SK-N-SH (cell line): ENCODE measurements around the gene LAMA4. TPM values are rescaled to one million over a fixed set of nuclear protein-coding genes. Genes with fewer than 3 reads are reported as not detected.

Source experiments
- CTCF ChIA-PET: fragments of 300-600, 350-600 bp; formaldehyde crosslinking; extraction: SDS; loops from one replicate; lab custom pipeline; 2021; lab: Yijun Ruan, JAX
- POLR2A ChIA-PET: fragments of 350-600 bp; sonication (Branson Sonifier 250); formaldehyde crosslinking; extraction: SDS; loops from one replicate; lab custom pipeline; 2020; ENCODE audit warnings: antibody characterized with exemption, inconsistent platforms; lab: Yijun Ruan, JAX
- DNase-seq: peaks from one replicate; pipeline ENCODE4 v3.0.0; 2012
- H2AFZ ChIP-seq: fragments of 200-600 bp; sonication (generic); 2 replicates; pipeline ENCODE4 v1.8.1; 2016; ENCODE audit warnings: antibody characterized with exemption, mild to moderate bottlenecking, low read depth
- H3F3A ChIP-seq: fragments of 200-600 bp; sonication (generic); replicated peaks from 2 replicates; pipeline ENCODE3; 2016; ENCODE audit warnings: antibody characterized with exemption, mild to moderate bottlenecking; ENCODE audit not compliant: insufficient read depth
- H3K27ac ChIP-seq, 2 experiments: fragments of 200-500 bp in 1 of 2; fragments of 200-600 bp in 1 of 2; sonication (Bioruptor generic) in 1 of 2; sonication (generic), shearing (Covaris generic) in 1 of 2; 2 replicates each; pipeline versions ENCODE4 v1.5.1 to v1.6.1; 2014 to 2016; ENCODE audit warnings: low read depth in 2 of 2, inconsistent platforms in 1 of 2, low read length in 1 of 2, mild to moderate bottlenecking in 1 of 2, mixed read lengths in 1 of 2
- H3K27me3 ChIP-seq: fragments of 200-600 bp; sonication (generic), shearing (Covaris generic); 2 replicates; pipeline ENCODE4 v1.6.1; 2016; ENCODE audit warnings: mixed run types; ENCODE audit not compliant: insufficient read depth
- H3K36me3 ChIP-seq, 2 experiments: fragments of 200-500 bp in 1 of 2; fragments of 200-600 bp in 1 of 2; sonication (Bioruptor generic) in 1 of 2; sonication (generic) in 1 of 2; replicated peaks in 1 of 2; 2 replicates each; pipeline versions ENCODE3 to v1.5.1; 2014 to 2016; ENCODE audit warnings: low read length in 1 of 2, mild to moderate bottlenecking in 1 of 2; ENCODE audit not compliant: insufficient read depth in 2 of 2, control insufficient read depth in 1 of 2
- H3K4me1 ChIP-seq, 2 experiments: fragments of 200-500 bp in 1 of 2; fragments of 200-600 bp in 1 of 2; sonication (Bioruptor generic) in 1 of 2; sonication (generic), shearing (Covaris generic) in 1 of 2; 2 replicates each; pipeline versions ENCODE4 v1.5.1 to v1.6.1; 2014 to 2016; ENCODE audit warnings: low read depth in 1 of 2, low read length in 1 of 2, mixed run types in 1 of 2; ENCODE audit not compliant: insufficient read depth in 2 of 2, control insufficient read depth in 1 of 2
- H3K4me2 ChIP-seq: fragments of 200-600 bp; sonication (generic), shearing (Covaris generic); 2 replicates; pipeline ENCODE4 v1.6.1; 2017; ENCODE audit warnings: mixed run types
- H3K4me3 ChIP-seq, 2 experiments: fragments of 200-500 bp in 1 of 2; fragments of 200-600 bp in 1 of 2; sonication (Bioruptor generic) in 1 of 2; sonication (generic), shearing (Covaris generic) in 1 of 2; 2 replicates each; pipeline versions ENCODE4 v1.5.1 to v1.8.1; 2014 to 2016; ENCODE audit warnings: low read depth in 2 of 2, inconsistent platforms in 1 of 2, low read length in 1 of 2, mild to moderate bottlenecking in 1 of 2, mixed read lengths in 1 of 2, moderate library complexity in 1 of 2
- H3K79me2 ChIP-seq: fragments of 200-600 bp; sonication (generic); 2 replicates; pipeline ENCODE4 v1.8.1; 2017; ENCODE audit warnings: mild to moderate bottlenecking; ENCODE audit not compliant: insufficient read depth
- H3K9ac ChIP-seq: fragments of 200-600 bp; sonication (generic); 2 replicates; pipeline ENCODE4 v1.6.1; 2017; ENCODE audit warnings: mixed run types
- H3K9me2 ChIP-seq: fragments of 200-600 bp; sonication (generic); 2 replicates; pipeline ENCODE4 v1.6.1; 2017; ENCODE audit warnings: mixed run types
- H3K9me3 ChIP-seq: fragments of 200-600 bp; sonication (generic); 2 replicates; pipeline ENCODE4 v1.6.1; 2017; ENCODE audit warnings: mixed run types, mild to moderate bottlenecking, moderate library complexity
- H4K20me1 ChIP-seq: fragments of 200-600 bp; sonication (generic); 2 replicates; pipeline ENCODE4 v1.6.1; 2017; ENCODE audit warnings: mild to moderate bottlenecking, mixed run types; ENCODE audit not compliant: insufficient read depth
- CHD2 ChIP-seq: fragments of 150-350 bp; IDR thresholded peaks from 2 replicates; pipeline ENCODE4 v1.6.1; 2018; ENCODE audit warnings: low read length; ENCODE audit not compliant: partially characterized antibody
- EZH2phosphoT487 ChIP-seq: fragments of 200-600 bp; sonication (generic); IDR thresholded peaks from 2 replicates; pipeline ENCODE4 v1.6.1; 2017; ENCODE audit warnings: low read depth, mixed run types, mild to moderate bottlenecking, antibody characterized with exemption, moderate library complexity, borderline replicate concordance
- FOXM1 ChIP-seq: IDR thresholded peaks from 2 replicates; pipeline ENCODE4 v1.4.0; 2012; ENCODE audit warnings: low read depth, mild to moderate bottlenecking
- GABPA ChIP-seq: IDR thresholded peaks from 2 replicates; pipeline ENCODE4 v1.4.0; 2012; ENCODE audit warnings: low read depth, mild to moderate bottlenecking
- GATA2 ChIP-seq: sonication (generic); formaldehyde crosslinking; IDR thresholded peaks from 2 replicates; pipeline ENCODE4 v1.5.0; 2020; ENCODE audit warnings: mild to moderate bottlenecking, missing genetic modification reagents
- IRF3 ChIP-seq: fragments of 150-350 bp; IDR thresholded peaks from 2 replicates; pipeline ENCODE4 v1.6.1; 2016; ENCODE audit warnings: mild to moderate bottlenecking, low read depth, low read length
- JUND ChIP-seq: IDR thresholded peaks from 2 replicates; pipeline ENCODE4 v1.4.0; 2012
- MAX ChIP-seq: IDR thresholded peaks from 2 replicates; pipeline ENCODE4 v1.4.0; 2012; ENCODE audit warnings: low read depth
- MEF2A ChIP-seq: IDR thresholded peaks from 2 replicates; pipeline ENCODE4 v1.4.0; 2012; ENCODE audit warnings: low read depth, borderline replicate concordance
- MXI1 ChIP-seq: IDR thresholded peaks from 2 replicates; pipeline ENCODE4 v1.6.1; 2012; ENCODE audit warnings: mild to moderate bottlenecking, low read depth, low read length, improper control_type of control experiment
- NFIC ChIP-seq: IDR thresholded peaks from 2 replicates; pipeline ENCODE4 v1.4.0; 2012; ENCODE audit warnings: borderline replicate concordance
- POLR2AphosphoS5 ChIP-seq: IDR thresholded peaks from 2 replicates; pipeline ENCODE4 v1.6.1; 2012; ENCODE audit warnings: low read depth, low read length
- RAD21 ChIP-seq: IDR thresholded peaks from 2 replicates; pipeline ENCODE4 v1.6.1; 2012; ENCODE audit warnings: mild to moderate bottlenecking, low read length
- RCOR1 ChIP-seq: fragments of 150-350 bp; IDR thresholded peaks from 2 replicates; pipeline ENCODE4 v1.6.1; 2017; ENCODE audit warnings: antibody characterized with exemption, low read length
- REST ChIP-seq: IDR thresholded peaks from 2 replicates; pipeline ENCODE4 v1.6.1; 2012; ENCODE audit warnings: mild to moderate bottlenecking, low read depth, low read length, moderate library complexity
- RFX5 ChIP-seq: IDR thresholded peaks from 2 replicates; pipeline ENCODE4 v1.6.1; 2012; ENCODE audit warnings: mild to moderate bottlenecking, improper control_type of control experiment, low read length
- RXRA ChIP-seq: IDR thresholded peaks from 2 replicates; pipeline ENCODE4 v1.4.0; 2012; ENCODE audit warnings: low read depth, mild to moderate bottlenecking, borderline replicate concordance
- SIN3A ChIP-seq: IDR thresholded peaks from 2 replicates; pipeline ENCODE4 v1.6.1; 2012; ENCODE audit warnings: low read depth, mild to moderate bottlenecking, low read length, moderate library complexity, borderline replicate concordance
- TAF1 ChIP-seq: IDR thresholded peaks from 2 replicates; pipeline ENCODE4 v1.6.1; 2012; ENCODE audit warnings: low read depth, mild to moderate bottlenecking, low read length, moderate library complexity, borderline replicate concordance
- TEAD4 ChIP-seq: IDR thresholded peaks from 2 replicates; pipeline ENCODE4 v1.4.0; 2012; ENCODE audit warnings: mild to moderate bottlenecking, borderline replicate concordance; ENCODE audit not compliant: insufficient read depth
- USF2 ChIP-seq: fragments of 150-350 bp; IDR thresholded peaks from 2 replicates; pipeline ENCODE4 v1.6.1; 2017; ENCODE audit warnings: antibody characterized with exemption, low read length, low read depth, borderline replicate concordance
- ZBTB33 ChIP-seq: IDR thresholded peaks from 2 replicates; pipeline ENCODE4 v1.4.0; 2012; ENCODE audit warnings: low read depth, borderline replicate concordance
- polyA plus RNA-seq, 3 experiments: library from polyadenylated mRNA; depleted of rRNA; stranded (reverse); fragments of >200 nt; gene quantifications; 2 replicates each; pipeline ENCODE4 v1.2.3, GENCODE V29; 2012

The LAMA4 gene
- polyA plus RNA-seq, 1 of the 3 experiments (the other 2 are of a cell fraction), result 9.4 TPM

GRCh38 chr6:112221981-112222852 lies 32.1 kb downstream of the LAMA4 start (continued):
- TF ChIP-seq JUND (no peak), MAX (no peak), REST (no peak), EZH2phosphoT487 (no peak), RXRA (0 out of 2 replicates have a peak, but pooled peaks have one; percentile 7), TEAD4 (peak; percentile 79), FOXM1 (0 out of 2 replicates have a peak, but pooled peaks have one; percentile 22), TAF1 (no peak), NFIC (peak; percentile 28; the same call in 1 of the 2 replicates), SIN3A (no peak)

- Histone ChIP-seq H3K4me1 (peaks cover 25% of the 10 kb centered on the region in 2 experiments), H3K27ac (peak overlapping the region; percentile 83 to 86), H3K4me2 (no peak overlapping the region), H4K20me1 (no peaks in the 10 kb centered on the region), H3K9me3 (no peaks in the 10 kb centered on the region), H3K4me3 (no peak overlapping the region), H2AFZ (no peak overlapping the region), H3K9ac (no peak overlapping the region), H3K79me2 (no peaks in the 10 kb centered on the region), H3K9me2 (no peaks in the 10 kb centered on the region), H3F3A (peaks cover 28% of the 10 kb centered on the region), H3K27me3 (no peaks in the 10 kb centered on the region), H3K36me3 (no peaks in the 10 kb centered on the region)
- DNase-seq, result no peak
- POLR2A ChIA-PET, result no interaction called here
- CTCF ChIA-PET, result interaction anchor here (0.7 kb wide), 1 partner anchor 41 kb away, joined by 4 read pairs; no protein-coding TSS in a partner anchor
- TF ChIP-seq GABPA (no peak), RAD21 (no peak), NFIC (no peak), IRF3 (no peak), RFX5 (no peak), POLR2AphosphoS5 (no peak), MEF2A (no peak), RCOR1 (no peak), CHD2 (no peak), USF2 (no peak), MAX (no peak), TAF1 (no peak), GATA2 (CRISPR knock-in tag) (no peak), FOXM1 (no peak), MXI1 (no peak), ZBTB33 (no peak)
These were observed 32.8 kb downstream of the LAMA4 start for GRCh38 chr6:112221561-112221960.
